ENCODE measurements around the gene HIRIP3.
"Not testable (repeated sequence)": the region's sequence is repeated elsewhere in the genome, so short reads cannot be mapped to it uniquely, and the experiment has no call there.

The HIRIP3 gene, protein sequence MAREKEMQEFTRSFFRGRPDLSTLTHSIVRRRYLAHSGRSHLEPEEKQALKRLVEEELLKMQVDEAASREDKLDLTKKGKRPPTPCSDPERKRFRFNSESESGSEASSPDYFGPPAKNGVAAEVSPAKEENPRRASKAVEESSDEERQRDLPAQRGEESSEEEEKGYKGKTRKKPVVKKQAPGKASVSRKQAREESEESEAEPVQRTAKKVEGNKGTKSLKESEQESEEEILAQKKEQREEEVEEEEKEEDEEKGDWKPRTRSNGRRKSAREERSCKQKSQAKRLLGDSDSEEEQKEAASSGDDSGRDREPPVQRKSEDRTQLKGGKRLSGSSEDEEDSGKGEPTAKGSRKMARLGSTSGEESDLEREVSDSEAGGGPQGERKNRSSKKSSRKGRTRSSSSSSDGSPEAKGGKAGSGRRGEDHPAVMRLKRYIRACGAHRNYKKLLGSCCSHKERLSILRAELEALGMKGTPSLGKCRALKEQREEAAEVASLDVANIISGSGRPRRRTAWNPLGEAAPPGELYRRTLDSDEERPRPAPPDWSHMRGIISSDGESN

DNA sequence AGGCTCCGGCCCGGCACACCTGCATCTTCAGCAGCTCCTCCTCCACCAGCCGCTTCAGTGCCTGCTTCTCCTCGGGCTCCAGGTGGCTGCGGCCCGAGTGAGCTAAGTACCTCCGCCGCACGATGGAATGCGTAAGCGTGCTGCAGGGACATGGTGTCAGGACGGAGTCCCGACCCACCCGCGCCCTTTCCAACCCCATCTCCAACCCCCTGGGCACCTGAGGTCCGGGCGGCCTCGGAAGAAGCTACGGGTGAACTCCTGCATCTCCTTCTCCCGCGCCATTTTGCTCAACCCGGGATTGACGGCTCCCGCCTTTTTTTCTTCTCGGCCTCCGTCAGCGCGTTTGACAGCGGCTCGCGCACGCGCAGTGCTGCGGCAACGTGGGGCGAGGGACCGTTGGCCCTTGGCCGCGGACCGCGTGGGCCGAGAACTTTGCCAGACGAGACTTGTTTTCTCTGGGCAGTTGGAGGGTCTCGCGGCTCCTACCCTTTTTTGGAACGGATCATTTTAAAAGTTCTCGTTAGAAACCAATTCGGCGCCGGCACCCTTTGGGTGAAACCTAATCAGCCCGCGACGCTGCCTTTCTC is at the start of gene HIRIP3:
Gene HIRIP3, minus strand, starts transcription at position 294 of the 587 bp plus-strand sequence. Its CDS starts 12 bp downstream, at position 282.
- peak; percentile 84 for DNase-seq

DNA sequence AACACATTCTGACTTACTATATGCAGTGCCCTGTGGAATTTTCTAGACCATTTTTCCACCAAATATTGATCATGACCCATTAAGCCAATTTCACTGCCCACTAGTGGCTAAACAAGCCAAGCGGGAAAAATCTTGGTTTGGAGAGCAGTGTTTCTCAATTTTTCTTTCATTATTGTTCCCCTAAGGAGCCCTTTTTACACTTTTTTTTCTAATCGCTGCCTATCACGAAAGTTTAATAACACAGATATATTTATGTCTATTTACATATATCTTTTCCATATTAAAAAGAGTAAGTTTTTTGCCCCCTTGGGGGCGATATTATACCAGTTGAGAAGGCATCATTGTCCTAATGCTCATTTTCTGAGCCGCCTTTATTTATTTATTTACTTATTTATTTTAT is 46.4 kb upstream of the HIRIP3 start:
- no peak for DNase-seq

DNA sequence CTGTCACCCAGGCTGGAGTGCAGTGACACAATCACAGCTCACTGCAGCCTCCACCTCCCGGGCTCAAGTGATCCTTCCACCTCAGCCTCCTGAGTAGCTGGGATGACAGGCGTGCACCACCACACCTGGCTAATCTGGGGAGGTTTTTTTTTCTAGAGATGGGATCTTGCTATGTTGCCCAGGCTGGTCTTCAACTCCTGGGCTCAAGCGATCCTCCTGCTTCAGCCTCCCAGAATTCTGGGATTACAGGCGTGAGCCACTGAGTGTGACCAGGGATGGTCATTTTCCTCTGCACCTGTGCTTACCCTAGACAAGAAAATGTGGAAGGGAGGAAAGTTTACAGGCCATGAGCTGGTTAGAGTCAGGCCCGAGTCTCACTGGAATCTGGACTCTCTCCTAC is 45.3 kb upstream of the HIRIP3 start:
- DNase-seq = not testable (repeated sequence)

DNA sequence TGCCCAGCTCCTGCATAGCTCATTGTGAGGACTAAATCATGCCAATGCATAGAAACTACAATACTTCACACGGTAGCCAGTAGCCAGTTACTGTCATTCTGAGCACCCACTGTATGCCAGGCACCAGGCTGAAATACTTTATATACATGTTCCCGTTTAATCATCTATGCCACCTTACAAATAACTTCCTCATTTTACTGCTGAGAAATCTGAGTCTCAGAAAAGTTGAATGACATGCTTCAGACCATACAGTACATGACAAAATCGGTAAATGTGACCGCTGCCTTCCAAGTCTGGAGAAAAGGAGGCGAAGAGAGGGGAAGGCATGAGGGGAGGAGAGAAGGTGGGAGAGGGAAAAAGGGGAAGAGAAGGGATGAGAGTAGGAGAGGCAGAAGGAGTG is 44.8 kb upstream of the HIRIP3 start:
- no peak for DNase-seq

- no peak for DNase-seq
These were observed 37.9 kb upstream of the HIRIP3 start for GRCh38 chr16:30033270-30033669.

DNA sequence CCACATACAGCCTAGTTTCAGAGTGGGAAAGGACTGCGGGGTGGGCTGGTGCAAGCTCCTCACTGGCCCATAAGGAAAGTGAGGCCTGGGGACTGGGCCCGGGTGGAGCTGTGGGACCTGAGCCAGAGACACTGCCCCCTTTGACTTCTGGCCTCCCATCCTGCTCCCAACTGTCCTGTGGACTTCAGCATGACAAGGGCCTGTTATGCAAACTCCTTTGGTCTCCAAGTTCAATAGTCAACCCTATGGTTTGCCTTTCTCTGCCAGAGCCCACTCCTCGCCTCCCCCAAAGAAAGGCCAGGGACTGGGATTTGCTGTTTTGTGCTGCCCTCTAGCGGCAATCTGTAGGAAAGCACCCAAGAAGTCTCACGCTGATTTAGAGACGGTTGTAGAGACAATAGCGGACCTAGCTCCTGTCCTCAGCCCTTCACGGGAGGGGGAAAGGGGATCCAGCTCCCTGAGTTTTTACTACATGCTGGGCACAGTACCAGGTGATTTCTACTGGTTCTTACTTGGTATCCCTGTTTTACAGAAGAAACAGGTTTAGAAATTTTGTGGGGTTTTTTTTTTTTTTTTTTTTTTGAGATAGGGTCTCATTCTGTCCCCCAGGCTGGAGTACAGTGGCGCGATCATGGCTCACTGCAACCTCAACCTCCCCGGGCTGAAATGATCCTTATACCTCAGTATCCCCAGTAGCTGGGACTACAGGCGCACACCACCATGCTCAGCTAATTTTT is 36.8 kb upstream of the HIRIP3 start:
- DNase-seq = peak; percentile 53

- no peak for DNase-seq
These were observed 36.1 kb upstream of the HIRIP3 start for GRCh38 chr16:30031477-30031918.

DNA sequence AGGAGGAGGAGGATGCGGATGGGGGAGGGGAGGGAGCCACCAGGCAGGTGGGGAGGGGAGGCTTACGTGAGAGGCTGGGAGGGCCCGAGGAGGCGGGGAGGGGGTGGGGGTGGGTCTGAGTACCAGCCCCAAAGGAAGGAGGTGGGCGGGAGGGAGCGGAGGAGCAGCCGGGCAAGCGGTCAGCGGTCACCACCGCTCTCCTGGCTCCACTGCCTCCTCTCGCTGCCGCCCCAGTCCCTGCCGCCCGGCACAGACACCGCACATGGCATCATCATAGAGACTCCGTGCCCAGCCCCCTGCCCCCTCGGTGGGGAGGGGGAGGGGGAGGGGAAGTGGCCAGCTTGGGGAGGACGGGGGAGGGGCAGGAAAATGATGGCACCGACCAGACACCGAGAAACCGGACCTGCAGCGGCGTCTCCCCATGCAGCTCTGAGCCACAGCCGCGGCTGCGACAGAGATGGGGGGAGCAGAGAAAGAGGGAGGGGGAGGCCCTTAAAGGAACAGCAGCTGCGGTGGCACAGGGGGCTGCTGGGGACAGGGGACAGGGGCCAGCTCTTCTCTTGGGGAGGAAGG is 35.5 kb upstream of the HIRIP3 start, which contains the start of gene TLCD3B:
Gene TLCD3B, minus strand, starts transcription at position 431 of the 573 bp plus-strand sequence. CDS start 744 bp downstream, outside the sequence.
- DNase-seq = no peak

- DNase-seq = no peak
These were observed 34.7 kb upstream of the HIRIP3 start for GRCh38 chr16:30030011-30030685.

- no peak for DNase-seq
These were observed 33.1 kb upstream of the HIRIP3 start for GRCh38 chr16:30028438-30029076.

DNA sequence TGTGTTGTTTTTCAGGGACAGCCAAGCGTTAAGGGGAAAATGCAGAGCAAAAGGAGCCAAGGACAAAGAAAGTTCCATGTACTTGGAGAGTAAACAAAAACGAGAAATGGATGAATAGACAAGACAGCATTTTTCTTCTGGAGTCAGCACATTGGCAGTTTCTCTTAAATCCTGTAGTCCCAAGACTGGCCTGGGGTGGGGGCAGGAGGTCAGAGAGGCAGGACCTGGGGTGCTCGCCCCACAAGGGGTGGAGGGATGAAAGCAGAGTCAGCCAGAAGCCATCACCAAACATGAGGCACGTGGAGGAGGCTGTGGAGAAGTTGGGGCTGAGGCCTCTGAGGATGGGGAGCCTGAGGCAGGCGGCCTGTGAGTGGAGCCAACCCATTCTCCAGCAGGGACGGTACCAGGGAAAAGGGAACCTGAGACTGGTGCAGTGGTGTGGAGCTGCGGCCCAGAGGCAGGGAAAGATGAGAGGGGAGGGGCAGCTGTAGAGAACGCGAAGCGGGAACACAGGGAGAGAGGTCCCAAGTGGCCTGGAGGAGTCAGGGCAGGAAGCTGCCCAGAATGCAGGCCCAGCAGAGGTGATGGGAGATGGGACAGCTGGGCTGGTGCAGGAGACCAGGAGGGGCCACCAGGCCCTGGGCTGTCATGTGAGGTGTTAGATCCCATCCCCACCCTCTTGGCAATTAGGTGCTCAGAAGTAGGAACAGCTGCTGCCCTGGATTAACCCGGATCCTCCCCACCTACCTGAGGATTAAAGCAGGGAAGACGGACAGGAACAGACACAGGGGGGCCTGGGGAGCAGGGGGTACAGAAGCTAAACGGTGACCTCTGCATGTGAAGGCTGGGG is 32.4 kb upstream of the HIRIP3 start:
- DNase-seq = no peak

DNA sequence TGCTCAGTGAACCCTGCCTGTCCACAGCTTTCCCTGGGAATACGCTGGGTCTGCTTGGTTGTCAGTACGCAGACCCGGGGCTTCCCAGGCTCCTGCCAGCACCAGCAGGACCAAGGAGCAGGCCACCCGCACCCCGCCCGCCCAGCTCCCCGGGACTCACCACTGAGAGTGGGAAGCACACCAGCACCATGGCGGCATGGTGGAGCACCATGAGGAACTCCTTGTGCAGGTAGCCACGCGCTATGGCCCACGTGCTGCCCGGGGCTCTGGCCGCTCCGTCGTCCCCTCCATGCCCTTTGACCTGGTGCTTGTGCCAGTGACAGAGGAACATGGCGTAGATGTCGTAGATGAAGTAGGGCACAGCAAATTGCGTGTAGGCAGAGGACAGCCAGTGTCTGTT is 31.0 kb upstream of the HIRIP3 start:
- no peak for DNase-seq

GRCh38 chr16:30025574-30025973 is 30.2 kb upstream of the HIRIP3 start:
- no peak for DNase-seq

DNA sequence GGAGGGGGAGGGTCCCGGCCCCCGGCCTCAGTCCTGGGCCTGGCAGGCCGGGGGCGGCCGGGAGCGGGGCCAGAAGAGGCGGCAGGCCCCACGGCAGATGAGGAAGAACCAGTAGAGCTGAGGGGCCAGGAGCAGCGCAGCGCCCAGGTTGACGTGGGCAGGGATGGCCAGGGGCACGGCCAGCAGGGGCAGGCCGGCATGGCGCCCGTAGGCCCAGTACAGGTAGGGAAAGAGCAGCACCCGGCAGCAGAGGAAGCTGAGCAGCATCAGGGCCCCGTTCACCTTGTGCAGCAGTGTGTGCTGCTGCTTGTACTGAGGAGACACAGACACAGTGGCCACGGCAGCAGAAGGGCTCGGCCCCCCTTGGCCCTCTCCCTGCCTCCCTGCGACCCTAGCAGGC is 29.7 kb upstream of the HIRIP3 start:
- no peak for DNase-seq

DNA sequence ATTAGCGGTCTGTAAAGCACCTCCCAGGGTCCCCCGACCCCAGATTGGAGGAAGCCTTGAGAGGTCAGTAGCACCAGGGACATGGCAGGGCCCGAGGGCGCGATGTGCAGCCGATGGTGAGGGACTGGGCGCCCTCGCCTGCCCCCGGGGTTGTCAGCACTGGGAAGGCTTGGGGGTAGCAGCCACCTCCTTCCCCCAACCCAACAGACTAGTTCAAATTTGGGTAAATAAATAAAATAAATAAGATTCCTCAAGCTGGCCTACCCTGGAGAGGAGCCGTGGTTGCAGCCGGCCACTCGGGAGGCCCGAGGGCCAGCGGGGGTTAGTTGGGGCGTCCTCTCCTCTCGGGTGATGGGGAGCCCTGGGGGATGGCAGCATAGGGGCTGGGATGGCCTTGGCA is 29.0 kb upstream of the HIRIP3 start:
- DNase-seq = no peak

DNA sequence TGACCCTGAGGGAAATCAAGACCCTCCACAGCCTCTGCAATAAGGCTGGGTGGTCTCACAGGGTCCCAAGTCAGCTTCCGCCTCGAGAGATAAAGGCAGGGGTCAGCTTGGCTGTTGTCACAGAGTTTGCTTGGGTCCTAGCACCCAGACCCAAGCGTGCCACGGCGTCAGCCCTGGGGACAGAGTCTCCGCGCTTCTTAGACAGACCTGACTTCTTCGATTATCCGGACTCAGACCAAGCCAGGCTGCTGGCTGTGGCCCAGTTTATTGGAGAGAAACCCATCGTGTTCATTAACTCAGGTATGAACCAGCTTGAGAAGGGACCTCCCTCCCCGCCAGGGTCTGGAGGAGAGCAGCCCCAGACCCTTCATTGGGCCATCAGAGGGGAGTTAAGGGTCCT is 28.2 kb upstream of the HIRIP3 start:
- no peak for DNase-seq

GRCh38 chr16:30022887-30023286 is 27.5 kb upstream of the HIRIP3 start, which contains the start of gene C16orf92:
Gene C16orf92 (plus strand): TSS chr16:30023198. CDS start chr16:30023341, 143 bp downstream.
- DNase-seq = no peak

- no peak for DNase-seq
These were observed 23.3 kb upstream of the HIRIP3 start for GRCh38 chr16:30018731-30019158.

- DNase-seq = not testable (repeated sequence)
These were observed 22.5 kb upstream of the HIRIP3 start for GRCh38 chr16:30017937-30018336.

DNA sequence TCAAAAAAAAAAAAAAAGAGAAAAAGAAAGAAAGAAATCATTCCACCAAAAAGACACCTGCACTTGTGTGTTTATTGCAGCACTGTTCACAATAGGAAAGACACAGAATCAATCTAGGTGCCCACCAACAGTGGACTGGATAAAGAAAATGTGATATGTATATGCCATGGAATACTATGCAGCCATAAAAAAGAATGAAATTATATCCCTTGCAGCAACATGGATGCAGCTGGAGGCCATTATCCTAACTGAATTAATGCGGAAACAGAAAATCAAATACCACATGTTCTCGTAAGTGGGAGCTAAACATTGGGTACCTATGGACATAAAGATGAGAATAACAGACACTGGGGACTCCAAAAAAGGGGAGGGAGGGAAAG is 21.9 kb upstream of the HIRIP3 start:
- no peak for DNase-seq

Measured in CD4-positive, alpha-beta T cell treated with Interferon gamma for 1 hour (primary cell).